ENCODE data around the gene SYNPO. TPM values are rescaled to one million over a fixed set of nuclear protein-coding genes. Genes with fewer than 3 reads are reported as not detected.

The SYNPO gene
- total RNA-seq (6.8 TPM), polyA plus RNA-seq (47.2 TPM)

- Histone ChIP-seq H3K36me3 (ENCODE audit: insufficient read depth) (no peaks in the 10 kb centered on the region), H3K27ac (ENCODE audit: low read depth) (peak within 1 kb of the TSS; percentile 87), H3K4me3 (ENCODE audit: low read depth, low read length) (no peak within 1 kb of the TSS), H3K4me1 (ENCODE audit: insufficient read depth) (peaks cover 5% of the 10 kb centered on the region)
- 15% methylated on average over 14 of the region's 14 CpGs for WGBS
- DNase-seq (ENCODE audit: extremely low spot score): no peak
These were observed at the start of gene SYNPO for GRCh38 chr5:150640311-150641005. Gene SYNPO, plus strand, starts transcription at chr5:150640660. Its CDS starts 7,616 bp downstream, at chr5:150648276.

GRCh38 chr5:150590979-150591695 is 49.3 kb upstream of the SYNPO start:
- H3K36me3 ChIP-seq (ENCODE audit: insufficient read depth): no peaks in the 10 kb centered on the region
- 37% methylated on average over 12 of the region's 12 CpGs for WGBS
- DNase-seq (ENCODE audit: extremely low spot score): no peak
- H3K4me1 ChIP-seq (ENCODE audit: insufficient read depth): no peaks in the 10 kb centered on the region
- H3K4me3 ChIP-seq (ENCODE audit: low read depth, low read length): no peak overlapping the region
- peak overlapping the region; percentile 55 for H3K27ac ChIP-seq (ENCODE audit: low read depth)

GRCh38 chr5:150593593-150593992 is 46.9 kb upstream of the SYNPO start:
- 76% methylated on average over 4 of the region's 4 CpGs for WGBS
- Histone ChIP-seq H3K27ac (ENCODE audit: low read depth) (no peak overlapping the region), H3K4me1 (ENCODE audit: insufficient read depth) (no peaks in the 10 kb centered on the region), H3K4me3 (ENCODE audit: low read depth, low read length) (no peak overlapping the region), H3K36me3 (ENCODE audit: insufficient read depth) (no peaks in the 10 kb centered on the region)
- no peak for DNase-seq (ENCODE audit: extremely low spot score)

GRCh38 chr5:150593996-150594395 is 46.5 kb upstream of the SYNPO start:
- WGBS: 83% methylated on average over 7 of the region's 7 CpGs
- Histone ChIP-seq H3K36me3 (ENCODE audit: insufficient read depth) (no peaks in the 10 kb centered on the region), H3K4me3 (ENCODE audit: low read depth, low read length) (no peak overlapping the region), H3K4me1 (ENCODE audit: insufficient read depth) (no peaks in the 10 kb centered on the region), H3K27ac (ENCODE audit: low read depth) (no peak overlapping the region)
- no peak for DNase-seq (ENCODE audit: extremely low spot score)

GRCh38 chr5:150595466-150596031 is 44.9 kb upstream of the SYNPO start:
- WGBS: 52% methylated on average over 12 of the region's 12 CpGs
- no peak overlapping the region for H3K4me3 ChIP-seq (ENCODE audit: low read depth, low read length)
- no peaks in the 10 kb centered on the region for H3K4me1 ChIP-seq (ENCODE audit: insufficient read depth)
- no peak for DNase-seq (ENCODE audit: extremely low spot score)
- no peaks in the 10 kb centered on the region for H3K36me3 ChIP-seq (ENCODE audit: insufficient read depth)
- H3K27ac ChIP-seq (ENCODE audit: low read depth): no peak overlapping the region

GRCh38 chr5:150596313-150596712 is 44.1 kb upstream of the SYNPO start:
- DNase-seq (ENCODE audit: extremely low spot score): no peak
- no peaks in the 10 kb centered on the region for H3K36me3 ChIP-seq (ENCODE audit: insufficient read depth)
- H3K27ac ChIP-seq (ENCODE audit: low read depth): no peak overlapping the region
- H3K4me1 ChIP-seq (ENCODE audit: insufficient read depth): no peaks in the 10 kb centered on the region
- WGBS: 76% methylated on average over 9 of the region's 9 CpGs
- no peak overlapping the region for H3K4me3 ChIP-seq (ENCODE audit: low read depth, low read length)

GRCh38 chr5:150596826-150597225 is 43.6 kb upstream of the SYNPO start:
- Histone ChIP-seq H3K36me3 (ENCODE audit: insufficient read depth) (no peaks in the 10 kb centered on the region), H3K27ac (ENCODE audit: low read depth) (no peak overlapping the region), H3K4me1 (ENCODE audit: insufficient read depth) (no peaks in the 10 kb centered on the region), H3K4me3 (ENCODE audit: low read depth, low read length) (no peak overlapping the region)
- no peak for DNase-seq (ENCODE audit: extremely low spot score)
- WGBS: 92% methylated on average over 3 of the region's 3 CpGs

- Histone ChIP-seq H3K36me3 (ENCODE audit: insufficient read depth) (no peaks in the 10 kb centered on the region), H3K4me3 (ENCODE audit: low read depth, low read length) (no peak overlapping the region), H3K4me1 (ENCODE audit: insufficient read depth) (no peaks in the 10 kb centered on the region), H3K27ac (ENCODE audit: low read depth) (no peak overlapping the region)
- no peak for DNase-seq (ENCODE audit: extremely low spot score)
- 62% methylated on average over 10 of the region's 10 CpGs for WGBS
These were observed 42.5 kb upstream of the SYNPO start for GRCh38 chr5:150598006-150598405.

GRCh38 chr5:150598821-150599273 is 41.6 kb upstream of the SYNPO start:
- no peaks in the 10 kb centered on the region for H3K4me1 ChIP-seq (ENCODE audit: insufficient read depth)
- 81% methylated on average over 12 of the region's 12 CpGs for WGBS
- no peak overlapping the region for H3K4me3 ChIP-seq (ENCODE audit: low read depth, low read length)
- no peaks in the 10 kb centered on the region for H3K36me3 ChIP-seq (ENCODE audit: insufficient read depth)
- no peak for DNase-seq (ENCODE audit: extremely low spot score)
- H3K27ac ChIP-seq (ENCODE audit: low read depth): peak overlapping the region; percentile 49

GRCh38 chr5:150599281-150599680 is 41.2 kb upstream of the SYNPO start:
- no peak for DNase-seq (ENCODE audit: extremely low spot score)
- 86% methylated on average over 5 of the region's 5 CpGs for WGBS
- no peak overlapping the region for H3K4me3 ChIP-seq (ENCODE audit: low read depth, low read length)
- no peak overlapping the region for H3K27ac ChIP-seq (ENCODE audit: low read depth)
- H3K36me3 ChIP-seq (ENCODE audit: insufficient read depth): no peaks in the 10 kb centered on the region
- no peaks in the 10 kb centered on the region for H3K4me1 ChIP-seq (ENCODE audit: insufficient read depth)

GRCh38 chr5:150599917-150600511 is 40.4 kb upstream of the SYNPO start:
- Histone ChIP-seq H3K4me1 (ENCODE audit: insufficient read depth) (no peaks in the 10 kb centered on the region), H3K4me3 (ENCODE audit: low read depth, low read length) (no peak overlapping the region), H3K36me3 (ENCODE audit: insufficient read depth) (no peaks in the 10 kb centered on the region), H3K27ac (ENCODE audit: low read depth) (peak overlapping the region; percentile 12)
- no peak for DNase-seq (ENCODE audit: extremely low spot score)
- WGBS: 38% methylated on average over 11 of the region's 11 CpGs

GRCh38 chr5:150600616-150601490 is 39.6 kb upstream of the SYNPO start:
- Histone ChIP-seq H3K4me1 (ENCODE audit: insufficient read depth) (no peaks in the 10 kb centered on the region), H3K36me3 (ENCODE audit: insufficient read depth) (no peaks in the 10 kb centered on the region), H3K27ac (ENCODE audit: low read depth) (peak overlapping the region; percentile 58), H3K4me3 (ENCODE audit: low read depth, low read length) (no peak overlapping the region)
- 65% methylated on average over 25 of the region's 25 CpGs for WGBS
- DNase-seq (ENCODE audit: extremely low spot score): no peak

All from urinary bladder (tissue), 4 donors.